ENCODE results near the gene FAHD1.

FAHD1 gene

GRCh38 chr16:1826691-1827573 is at the start of gene FAHD1, which contains the start of gene HAGH:
Gene FAHD1 (plus strand): TSS chr16:1827206. CDS start chr16:1827239, 33 bp downstream.
Gene HAGH (minus strand): TSS chr16:1826825. CDS start chr16:1826787, 38 bp downstream.
- DNase-seq, result peak; percentile 84

- DNase-seq, result no peak
Observed at GRCh38 chr16:1777375-1778199, 49.4 kb upstream of the FAHD1 start.

GRCh38 chr16:1778200-1779179 is 48.5 kb upstream of the FAHD1 start:
- no peak for DNase-seq

- no peak for DNase-seq
Observed at GRCh38 chr16:1779234-1779701, 47.7 kb upstream of the FAHD1 start.

GRCh38 chr16:1779741-1780676 is 47.0 kb upstream of the FAHD1 start:
- DNase-seq, result no peak

- DNase-seq, result no peak
Observed at GRCh38 chr16:1780677-1781072, 46.3 kb upstream of the FAHD1 start.

- no peak for DNase-seq
Observed at GRCh38 chr16:1781254-1781653, 45.8 kb upstream of the FAHD1 start.

- DNase-seq, result no peak
Observed at GRCh38 chr16:1781758-1782407, 45.1 kb upstream of the FAHD1 start.

GRCh38 chr16:1782408-1783264 is 44.4 kb upstream of the FAHD1 start, which contains the start of the genes NUBP2 and SPSB3:
Gene NUBP2 (plus strand): TSS chr16:1782960. CDS start chr16:1783021, 61 bp downstream.
Gene SPSB3 (minus strand): TSS chr16:1782571. CDS start chr16:1781483, 1,088 bp downstream.
- peak; percentile 100 for DNase-seq

GRCh38 chr16:1784977-1785845 is 41.8 kb upstream of the FAHD1 start:
- DNase-seq, result no peak

GRCh38 chr16:1785846-1786170 is 41.2 kb upstream of the FAHD1 start:
- DNase-seq, result no peak

GRCh38 chr16:1786242-1787055 is 40.6 kb upstream of the FAHD1 start:
- no peak for DNase-seq

- DNase-seq, result no peak
Observed at GRCh38 chr16:1787056-1787321, 40.0 kb upstream of the FAHD1 start.

GRCh38 chr16:1787322-1788094 is 39.5 kb upstream of the FAHD1 start:
- no peak for DNase-seq

- DNase-seq, result no peak
Observed at GRCh38 chr16:1788095-1788707, 38.8 kb upstream of the FAHD1 start.

GRCh38 chr16:1788708-1789100 is 38.3 kb upstream of the FAHD1 start:
- DNase-seq, result no peak

- DNase-seq, result no peak
Observed at GRCh38 chr16:1789643-1790045, 37.4 kb upstream of the FAHD1 start.

All from NCI-H1092 (cell line).